Endodermal cell (in vitro differentiated cells): Measurements from ENCODE around the gene FAIM. TPM values are rescaled to one million over a fixed set of nuclear protein-coding genes. Genes with fewer than 3 reads are reported as not detected.

Experiments used
- DNase-seq: peaks from one replicate; pipeline ENCODE4 v3.0.0-alpha.2; 2017
- H3K27ac ChIP-seq: 2 replicates; pipeline ENCODE4 v1.5.1; 2013; ENCODE audit warnings: mild to moderate bottlenecking, low read depth, low read length, moderate library complexity
- H3K27me3 ChIP-seq: 2 replicates; pipeline ENCODE4 v1.6.1; 2013; ENCODE audit warnings: mild to moderate bottlenecking, low read length, moderate library complexity; ENCODE audit not compliant: insufficient read depth, control insufficient read depth, poor library complexity, severe bottlenecking
- H3K36me3 ChIP-seq: 2 replicates; pipeline ENCODE4 v1.7.0; 2013; ENCODE audit warnings: mild to moderate bottlenecking, low read length, moderate library complexity; ENCODE audit not compliant: control insufficient read depth, insufficient read depth
- H3K4me1 ChIP-seq: one replicate; pipeline ENCODE4 v1.7.0; 2013; ENCODE audit warnings: low read length; ENCODE audit not compliant: control insufficient read depth, insufficient read depth
- H3K4me3 ChIP-seq: 2 replicates; pipeline ENCODE4 v1.5.1; 2013; ENCODE audit warnings: mild to moderate bottlenecking, low read length, moderate library complexity
- H3K9ac ChIP-seq: 2 replicates; pipeline ENCODE4 v1.6.1; 2013; ENCODE audit warnings: mild to moderate bottlenecking, low read length, moderate library complexity; ENCODE audit not compliant: poor library complexity, severe bottlenecking; ENCODE audit errors: extremely low read depth
- H3K9me3 ChIP-seq: 2 replicates; pipeline ENCODE4 v1.6.1; 2013; ENCODE audit warnings: mild to moderate bottlenecking, low read length, moderate library complexity; ENCODE audit not compliant: control insufficient read depth
- H3K27ac Mint-ChIP-seq: 2 replicates; pipeline ENCODE4 v1.8.0; 2020; ENCODE audit warnings: mixed read lengths
- H3K27me3 Mint-ChIP-seq: 2 replicates; pipeline ENCODE4 v1.8.0; 2021; ENCODE audit warnings: mild to moderate bottlenecking, mixed read lengths; ENCODE audit not compliant: insufficient read depth
- H3K36me3 Mint-ChIP-seq: 2 replicates; pipeline ENCODE4 v1.8.0; 2020; ENCODE audit warnings: low read depth, mixed read lengths
- H3K4me1 Mint-ChIP-seq: 2 replicates; pipeline ENCODE4 v1.8.0; 2020; ENCODE audit warnings: mixed read lengths
- H3K4me3 Mint-ChIP-seq: 2 replicates; pipeline ENCODE4 v1.8.0; 2020; ENCODE audit warnings: mild to moderate bottlenecking, moderate library complexity, mixed read lengths
- H3K9me3 Mint-ChIP-seq: 2 replicates; pipeline ENCODE4 v1.8.0; 2020; ENCODE audit warnings: mild to moderate bottlenecking, mixed read lengths
- CTCF ChIP-seq: fragments of 200-600 bp; sonication (generic); conservative IDR thresholded peaks from 2 replicates; pipeline ENCODE4 v1.5.0; 2021; ENCODE audit warnings: antibody characterized with exemption, mild to moderate bottlenecking
- WGBS, 2 experiments: methylation state at CpG; one replicate each; pipeline versions ENCODE4 v1.1.5 to v1.1.7; 2013; ENCODE audit warnings: missing lambda C conversion rate in 2 of 2, mixed read lengths in 1 of 2; ENCODE audit not compliant: insufficient coverage in 1 of 2, insufficient read length in 1 of 2; 5-methylcytosine and 5-hydroxymethylcytosine counted together
- total RNA-seq, 2 donors: library from RNA; stranded (reverse); fragmentation: NEBNext Ultra II Directional in 1 of 2; extraction: Animal tissue kit (Norgen Biotek cat#: 25700) in 1 of 2; gene quantifications; 2 replicates in 1 of 2; 3 replicates in 1 of 2; pipeline ENCODE4 v1.2.1, GENCODE V29; 2021

Gene FAIM
- total RNA-seq, 2 donors from 2014 or later: 12.2 to 17.8 TPM

GRCh38 chr3:138624518-138624917 lies 15.9 kb downstream of the FAIM start:
- Mint-ChIP-seq H3K4me1 (no peaks in the 10 kb centered on the region), H3K27ac (no peak overlapping the region), H3K36me3 (peaks cover 21% of the 10 kb centered on the region), H3K4me3 (no peak overlapping the region), H3K9me3 (no peaks in the 10 kb centered on the region), H3K27me3 (no peaks in the 10 kb centered on the region)
- Histone ChIP-seq H3K4me1 (no peaks in the 10 kb centered on the region), H3K4me3 (no peak overlapping the region), H3K9me3 (no peaks in the 10 kb centered on the region), H3K27ac (no peak overlapping the region), H3K36me3 (peaks cover 11% of the 10 kb centered on the region), H3K27me3 (no peaks in the 10 kb centered on the region), H3K9ac (no peak overlapping the region)
- no peak for TF ChIP-seq CTCF
- no peak for DNase-seq

GRCh38 chr3:138625707-138626365 lies 17.3 kb downstream of the FAIM start:
- Histone ChIP-seq H3K27me3 (no peaks in the 10 kb centered on the region), H3K9ac (no peak overlapping the region), H3K4me1 (no peaks in the 10 kb centered on the region), H3K4me3 (no peak overlapping the region), H3K27ac (no peak overlapping the region), H3K36me3 (peaks cover 11% of the 10 kb centered on the region), H3K9me3 (no peaks in the 10 kb centered on the region)
- 94 to 100% methylated on average over 3 of the region's 3 CpGs for WGBS, 2 experiments
- H3K36me3 Mint-ChIP-seq: peaks cover 21% of the 10 kb centered on the region
- no peak for DNase-seq
- H3K27ac Mint-ChIP-seq: no peak overlapping the region
- H3K27me3 Mint-ChIP-seq: no peaks in the 10 kb centered on the region
- no peaks in the 10 kb centered on the region for H3K4me1 Mint-ChIP-seq
- TF ChIP-seq CTCF: no peak
- no peak overlapping the region for H3K4me3 Mint-ChIP-seq
- H3K9me3 Mint-ChIP-seq: no peaks in the 10 kb centered on the region

GRCh38 chr3:138629526-138629925 lies 21.0 kb downstream of the FAIM start:
- no peak for TF ChIP-seq CTCF
- H3K36me3 ChIP-seq: peaks cover 14% of the 10 kb centered on the region
- no peaks in the 10 kb centered on the region for H3K27me3 ChIP-seq
- H3K36me3 Mint-ChIP-seq: peaks cover 24% of the 10 kb centered on the region
- H3K4me1 ChIP-seq: no peaks in the 10 kb centered on the region
- no peaks in the 10 kb centered on the region for H3K27me3 Mint-ChIP-seq
- WGBS, 2 experiments: 81 to 84% methylated on average over 5 to 6 of the region's 6 CpGs
- no peak overlapping the region for H3K9ac ChIP-seq
- DNase-seq: no peak
- H3K4me3 Mint-ChIP-seq: no peak overlapping the region
- H3K9me3 ChIP-seq: no peaks in the 10 kb centered on the region
- no peak overlapping the region for H3K27ac Mint-ChIP-seq
- H3K4me3 ChIP-seq: no peak overlapping the region
- no peaks in the 10 kb centered on the region for H3K4me1 Mint-ChIP-seq
- H3K9me3 Mint-ChIP-seq: no peaks in the 10 kb centered on the region
- no peak overlapping the region for H3K27ac ChIP-seq
